ENCODE results near the gene GDF11.
A peak's percentile ranks its signal among the peaks of the same experiment; 100 is the strongest.
"Not testable (repeated sequence)": the region's sequence is repeated elsewhere in the genome, so short reads cannot be mapped to it uniquely, and the experiment has no call there.

The GDF11 gene

DNA sequence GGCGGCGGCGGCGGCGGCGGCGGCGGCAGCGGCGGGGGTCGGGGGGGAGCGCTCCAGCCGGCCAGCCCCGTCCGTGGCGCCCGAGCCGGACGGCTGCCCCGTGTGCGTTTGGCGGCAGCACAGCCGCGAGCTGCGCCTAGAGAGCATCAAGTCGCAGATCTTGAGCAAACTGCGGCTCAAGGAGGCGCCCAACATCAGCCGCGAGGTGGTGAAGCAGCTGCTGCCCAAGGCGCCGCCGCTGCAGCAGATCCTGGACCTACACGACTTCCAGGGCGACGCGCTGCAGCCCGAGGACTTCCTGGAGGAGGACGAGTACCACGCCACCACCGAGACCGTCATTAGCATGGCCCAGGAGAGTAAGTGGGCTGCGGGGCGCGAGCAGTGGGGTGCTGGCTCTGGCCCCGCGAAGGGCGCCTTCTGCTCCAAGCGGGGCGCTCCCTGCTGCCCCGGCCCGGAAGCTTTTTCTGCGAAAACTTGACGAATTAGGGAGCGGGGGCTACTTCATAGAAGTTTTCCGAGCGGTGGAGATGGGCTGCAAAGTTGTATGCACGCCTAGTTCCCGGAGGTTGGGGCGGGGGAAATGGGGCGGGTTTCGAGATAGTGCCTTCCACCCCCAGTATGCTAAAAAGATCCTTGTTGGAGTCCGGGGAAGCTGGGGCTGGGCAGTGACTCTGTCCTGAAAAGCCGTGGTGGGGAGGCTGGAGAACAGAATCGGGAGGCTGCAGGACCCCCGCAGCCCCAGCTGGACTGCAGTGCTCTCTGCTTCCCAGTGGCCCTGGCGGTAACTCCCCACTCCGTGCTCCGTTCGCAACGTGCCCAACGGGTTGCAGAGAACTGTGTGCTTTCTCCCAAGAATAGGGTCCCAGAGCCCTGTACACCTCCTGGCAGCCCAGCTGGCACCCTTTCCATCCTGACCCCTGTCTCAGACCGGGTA is 751 bp downstream of the GDF11 start:
- DNase-seq, result peak in 1 of 2 donors; percentile 32

DNA sequence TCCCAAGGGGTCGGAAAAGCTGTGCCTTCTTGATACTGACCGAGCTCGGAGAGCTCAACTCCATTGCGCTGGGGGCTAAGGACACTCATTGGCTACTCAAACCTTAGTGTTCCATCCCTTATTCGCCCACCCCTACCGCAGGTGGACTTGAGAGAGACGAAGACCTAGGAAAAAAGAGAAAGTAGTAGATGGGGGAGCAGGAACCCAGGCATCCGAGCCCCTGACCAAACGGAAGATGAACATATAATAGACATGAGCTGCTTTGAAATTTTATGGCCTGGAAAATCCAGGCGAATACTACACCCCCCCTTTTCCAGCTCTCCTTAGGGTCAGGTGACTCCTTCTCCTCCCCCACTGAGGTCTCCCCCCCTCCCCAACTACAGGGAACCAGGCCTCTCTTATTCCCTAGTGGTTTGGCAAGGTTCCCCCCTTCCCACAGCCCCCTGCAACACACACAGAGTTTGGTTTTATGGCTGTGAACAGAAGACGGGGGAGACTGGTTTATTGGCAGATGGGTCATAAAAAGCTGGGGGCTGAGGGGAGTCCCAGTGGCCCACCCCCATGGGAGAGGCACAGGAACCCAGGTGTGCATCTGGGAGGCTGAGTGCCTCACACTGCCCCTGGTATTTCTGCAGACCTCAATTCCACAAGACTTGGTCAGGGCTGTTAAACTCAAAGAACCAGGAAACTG is 1.6 kb downstream of the GDF11 start:
- no peak for DNase-seq

DNA sequence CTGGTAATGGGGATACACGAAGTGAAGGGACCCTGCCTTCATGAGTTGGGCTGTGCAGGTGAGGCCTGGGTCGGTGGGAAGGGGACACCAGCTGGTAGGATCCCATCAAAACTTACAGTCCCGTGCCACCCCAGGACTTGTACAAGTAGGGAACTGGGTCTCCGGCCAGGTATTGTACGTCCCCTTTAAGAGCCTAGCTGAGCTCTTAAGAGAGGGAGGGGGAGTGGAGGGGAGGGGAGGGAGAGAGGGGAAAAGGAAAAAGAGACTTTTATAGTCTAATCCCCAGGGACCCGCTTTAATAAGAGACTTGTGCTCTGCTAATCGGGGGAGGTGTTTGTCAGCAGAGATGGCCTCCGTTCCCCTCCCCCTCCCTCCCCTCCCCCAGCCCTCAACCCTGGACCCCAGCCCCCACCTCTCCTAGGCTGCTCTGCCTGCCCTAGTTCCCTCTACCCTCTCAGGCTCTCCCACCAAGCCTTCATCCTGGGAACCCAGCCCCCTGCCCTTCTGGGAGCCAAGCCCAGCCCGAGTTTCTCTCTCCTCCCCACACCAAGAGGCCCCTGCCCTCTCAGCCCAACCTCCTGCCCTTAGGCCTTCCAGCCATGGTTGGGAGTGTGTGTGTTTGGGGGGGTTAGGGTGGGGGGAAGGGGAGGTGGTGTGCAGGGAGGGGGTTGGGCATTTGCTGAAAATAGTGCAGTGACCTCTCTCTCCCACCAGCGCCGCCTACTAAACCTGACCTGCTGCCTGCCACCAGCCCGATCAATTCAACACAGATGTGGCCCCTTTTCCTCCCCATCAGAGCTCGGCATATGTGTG is 2.6 kb downstream of the GDF11 start:
- DNase-seq, result no peak

DNA sequence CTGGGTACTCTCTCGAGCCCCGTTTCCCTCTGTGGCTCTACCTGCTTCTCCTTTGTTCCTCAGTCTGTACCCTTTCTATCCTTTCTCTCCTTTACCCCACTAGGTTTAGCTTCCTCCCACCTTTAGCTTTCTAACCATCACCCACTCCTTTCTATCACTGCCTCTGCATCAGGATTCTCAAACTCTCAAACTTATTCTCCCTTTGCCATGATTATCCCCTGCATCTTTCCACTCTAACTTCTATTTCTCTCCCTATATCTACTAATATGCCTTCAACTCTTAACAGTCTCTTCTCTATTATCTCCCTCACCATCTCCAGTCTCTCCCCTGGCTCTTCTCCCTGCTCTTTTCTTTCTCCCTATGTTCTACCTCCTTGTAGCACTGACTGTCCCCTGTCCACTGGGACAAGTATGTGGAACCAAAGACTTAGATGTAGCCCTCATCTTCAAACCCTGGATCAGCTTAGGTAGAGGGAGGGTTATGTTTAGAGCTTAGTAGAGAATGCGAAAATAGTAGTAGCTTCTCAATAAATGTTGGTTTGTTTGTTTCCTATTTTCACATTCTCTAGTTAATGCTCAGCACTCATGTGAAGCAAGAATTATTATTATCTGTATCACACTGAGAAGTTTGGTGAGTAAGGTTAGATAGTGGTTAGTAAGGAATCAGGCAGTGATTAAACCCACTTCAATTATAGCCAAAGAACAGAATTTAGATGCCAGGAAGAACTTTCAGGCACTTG is 3.4 kb downstream of the GDF11 start:
- DNase-seq, result no peak

DNA sequence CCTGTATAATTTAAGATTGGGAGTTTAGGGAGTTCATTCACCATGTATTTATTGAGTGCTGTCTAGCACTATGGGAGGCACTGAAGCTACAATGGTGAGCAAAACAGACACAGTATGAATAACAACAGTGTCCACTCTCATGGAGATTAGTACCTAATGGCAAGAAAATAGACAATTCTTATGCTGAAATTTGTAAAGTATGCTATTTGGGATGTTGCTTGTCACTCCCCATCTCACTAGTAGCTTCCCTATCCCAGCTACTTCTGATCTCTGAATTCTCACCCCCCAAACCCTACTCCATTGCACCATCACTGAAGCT is 4.0 kb downstream of the GDF11 start:
- no peak for DNase-seq

DNA sequence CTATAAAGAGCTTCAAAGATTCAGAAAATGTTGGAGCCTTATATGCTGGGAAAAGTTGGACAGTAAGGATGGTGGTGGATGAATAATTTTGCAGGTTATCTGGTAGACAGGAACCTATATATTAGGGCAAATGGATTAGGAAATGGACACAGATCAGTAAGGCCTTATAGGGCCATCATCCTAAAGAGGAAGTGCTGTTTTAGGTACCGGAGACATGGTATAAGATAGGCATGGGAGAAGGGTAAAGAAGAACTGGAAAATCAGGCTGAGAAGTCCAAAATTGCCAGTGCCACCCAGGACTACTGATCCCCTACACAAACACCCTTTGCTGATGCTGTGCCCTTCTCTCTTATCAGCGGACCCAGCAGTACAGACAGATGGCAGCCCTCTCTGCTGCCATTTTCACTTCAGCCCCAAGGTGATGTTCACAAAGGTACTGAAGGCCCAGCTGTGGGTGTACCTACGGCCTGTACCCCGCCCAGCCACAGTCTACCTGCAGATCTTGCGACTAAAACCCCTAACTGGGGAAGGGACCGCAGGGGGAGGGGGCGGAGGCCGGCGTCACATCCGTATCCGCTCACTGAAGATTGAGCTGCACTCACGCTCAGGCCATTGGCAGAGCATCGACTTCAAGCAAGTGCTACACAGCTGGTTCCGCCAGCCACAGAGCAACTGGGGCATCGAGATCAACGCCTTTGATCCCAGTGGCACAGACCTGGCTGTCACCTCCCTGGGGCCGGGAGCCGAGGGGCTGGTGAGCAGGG is 5.5 kb downstream of the GDF11 start:
- no peak for DNase-seq

DNA sequence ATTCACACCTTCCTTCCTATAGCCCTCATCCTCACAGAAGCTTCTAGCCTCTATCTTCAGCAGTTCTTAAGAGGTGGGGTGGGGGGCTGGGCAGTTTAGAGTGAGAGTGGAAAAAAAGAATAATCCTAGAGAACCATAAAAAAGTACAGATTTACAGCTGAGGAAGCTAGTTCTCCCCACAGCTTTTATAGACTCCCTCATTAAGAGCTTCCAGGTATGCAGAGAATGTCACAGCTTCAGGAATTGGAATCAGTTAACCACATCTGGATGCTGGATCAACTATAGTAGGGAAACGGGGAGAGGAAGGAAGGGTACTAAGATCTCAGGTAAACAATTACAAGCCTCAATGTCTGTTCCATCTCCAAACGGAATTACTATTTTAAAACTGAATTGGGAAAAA is 12.3 kb downstream of the GDF11 start:
- no peak for DNase-seq

DNA sequence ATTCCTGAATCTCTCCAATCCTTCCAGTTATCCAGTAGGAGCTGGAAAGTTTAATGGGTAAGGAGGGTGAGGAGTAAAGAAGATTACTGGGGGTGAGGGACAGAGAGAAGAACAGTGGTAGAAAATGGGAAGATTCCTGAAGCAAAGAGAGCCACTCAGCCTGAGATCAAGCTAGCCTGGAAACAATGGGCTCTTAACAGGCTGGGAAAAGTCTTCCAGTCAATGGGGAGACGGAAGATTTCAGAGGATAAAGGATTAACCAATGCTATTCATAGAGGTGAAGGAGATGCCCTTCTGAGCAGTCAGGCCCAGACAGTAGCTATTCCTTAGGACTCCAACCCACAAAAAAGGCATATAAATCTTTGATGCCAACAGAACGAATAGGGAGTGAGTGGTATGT is 14.8 kb downstream of the GDF11 start:
- no peak for DNase-seq

DNA sequence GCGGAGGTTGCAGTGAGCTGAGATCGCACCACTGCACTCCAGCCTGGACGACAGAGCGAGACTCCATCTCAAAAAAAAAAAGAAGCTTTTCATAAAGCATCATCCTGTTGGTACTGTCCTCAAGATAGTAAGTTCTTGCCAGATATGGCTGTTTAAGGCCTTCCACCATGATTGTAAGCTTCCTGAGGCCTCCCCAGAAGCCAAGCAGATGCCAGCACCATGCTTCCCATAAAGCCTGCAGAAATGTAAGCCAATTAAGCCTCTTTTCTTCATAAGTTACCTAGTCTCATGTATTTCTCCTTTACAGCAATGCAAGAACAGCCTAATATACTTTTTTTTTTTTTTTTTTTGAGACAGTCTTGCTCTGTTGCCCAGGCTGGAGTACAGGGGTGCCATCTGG is 15.7 kb downstream of the GDF11 start:
- not testable (repeated sequence) for DNase-seq

DNA sequence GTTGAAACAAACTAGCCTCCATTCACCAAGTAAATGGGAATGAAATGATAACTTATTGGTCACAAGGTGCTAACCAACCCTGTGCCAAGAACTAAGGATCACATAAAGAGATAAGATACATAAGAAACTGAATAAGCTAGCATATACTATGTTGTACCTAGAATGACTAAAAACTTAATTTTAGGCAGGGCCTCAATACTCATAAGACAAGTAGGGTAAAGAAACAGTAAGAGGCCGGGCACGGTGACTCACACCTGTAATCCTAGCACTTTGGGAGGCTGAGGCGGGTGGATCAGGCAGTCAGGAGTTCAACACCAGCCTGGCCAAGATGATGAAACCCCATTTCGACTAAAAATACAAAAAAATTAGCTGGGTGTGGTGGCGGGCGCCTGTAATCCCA is 17.7 kb downstream of the GDF11 start:
- DNase-seq, result no peak

DNA sequence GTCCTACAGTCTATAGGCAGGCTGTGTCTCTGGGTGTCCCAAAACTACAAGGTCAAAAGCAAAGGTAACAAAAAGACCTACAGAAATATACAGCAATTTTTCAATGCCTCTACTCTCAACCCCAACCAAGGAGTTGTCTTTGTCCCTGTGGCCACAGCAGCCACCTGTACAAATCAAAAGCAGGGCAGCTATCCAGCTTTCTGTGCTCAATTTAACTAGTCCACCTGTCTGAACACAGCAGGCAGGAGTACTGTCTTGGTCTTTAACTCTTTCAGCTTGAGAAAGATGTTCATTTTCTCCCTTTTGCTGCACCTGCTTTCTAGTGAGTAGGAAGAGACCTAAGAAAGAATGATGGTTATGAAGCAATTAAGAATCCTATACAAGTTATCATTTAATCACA is 19.7 kb downstream of the GDF11 start:
- DNase-seq, result no peak

DNA sequence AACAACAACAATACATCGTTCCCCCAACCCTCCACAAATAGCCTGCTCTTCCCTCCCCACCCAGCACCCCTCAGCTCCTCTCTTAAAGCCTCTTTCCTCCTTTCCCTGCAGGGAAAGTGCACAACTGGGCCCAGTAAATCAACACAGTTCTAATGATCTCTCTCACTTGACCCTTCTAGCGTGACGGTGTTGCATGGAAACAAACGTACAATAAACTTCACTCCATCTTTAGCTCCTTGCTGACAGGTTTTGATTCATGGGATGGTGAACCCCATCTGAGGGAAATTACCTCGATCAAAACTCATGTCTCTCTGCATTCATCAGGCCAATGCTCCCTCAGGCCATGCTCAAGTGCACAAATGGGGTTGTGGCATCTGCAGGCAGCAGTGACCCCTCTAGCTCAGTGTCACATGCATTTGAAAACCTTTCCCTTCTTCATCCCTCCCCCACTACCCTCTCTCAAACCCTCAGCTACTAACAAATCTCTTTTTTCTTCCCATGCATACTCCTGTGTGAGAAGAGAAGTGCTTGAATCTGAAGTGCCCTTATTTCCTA is 22.9 kb downstream of the GDF11 start:
- no peak for DNase-seq

DNA sequence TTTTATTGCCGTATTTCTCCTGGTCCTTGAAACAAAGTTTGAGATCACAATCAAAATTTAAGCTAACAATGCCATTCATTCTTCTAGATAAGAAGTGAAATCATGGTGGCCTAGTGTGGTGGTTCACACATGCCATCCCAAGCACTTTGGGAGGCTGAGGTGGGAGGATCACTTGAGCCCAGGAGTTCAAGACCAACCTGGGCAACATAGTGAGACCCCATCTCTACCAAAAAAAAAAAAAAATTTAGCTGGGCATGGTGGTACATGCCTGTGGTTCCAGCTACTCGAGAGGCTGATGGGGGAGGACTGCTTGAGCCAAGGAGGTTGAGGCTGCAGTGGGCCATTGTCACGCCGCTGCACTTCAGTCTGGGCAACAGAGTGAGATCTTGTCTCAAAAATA is 24.2 kb downstream of the GDF11 start:
- DNase-seq, result no peak

DNA sequence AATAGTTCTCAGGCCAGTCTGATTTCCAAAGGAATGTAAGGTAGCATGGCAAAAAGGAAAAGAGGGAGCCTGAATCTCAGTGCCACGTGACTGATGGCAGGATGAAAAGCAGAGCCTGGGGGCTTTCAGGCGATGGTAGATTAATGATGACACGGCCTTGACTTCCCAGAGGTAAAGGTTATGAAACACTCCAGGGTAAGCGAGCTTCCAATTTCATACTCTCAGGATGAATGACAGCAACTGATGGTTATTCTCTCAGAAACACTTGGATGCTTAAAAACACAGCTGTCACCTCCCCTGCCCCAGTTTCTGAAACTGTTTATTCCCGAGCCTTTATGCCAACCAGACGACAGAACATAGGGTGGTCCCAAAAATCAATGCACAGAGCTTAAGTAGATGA is 28.8 kb downstream of the GDF11 start:
- DNase-seq, result no peak

DNA sequence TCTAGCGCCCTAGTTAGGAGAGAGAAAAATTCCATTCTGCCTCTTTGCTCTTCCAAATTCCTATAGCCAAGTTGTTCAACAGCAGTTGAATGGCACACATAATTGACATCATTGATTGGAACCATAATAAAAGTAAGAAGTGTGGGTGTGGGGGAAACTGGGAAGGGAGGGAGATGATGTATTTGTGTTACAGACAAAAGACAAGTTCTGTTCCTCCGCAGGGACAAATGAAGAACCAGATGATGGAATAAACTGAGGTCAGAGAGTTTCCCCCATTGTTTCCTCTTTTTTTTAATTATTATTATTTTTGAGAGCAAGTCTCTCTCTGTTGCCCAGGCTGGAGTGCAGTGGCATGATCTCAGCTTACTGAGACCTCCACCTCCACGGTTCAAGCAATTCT is 34.9 kb downstream of the GDF11 start:
- DNase-seq, result no peak

DNA sequence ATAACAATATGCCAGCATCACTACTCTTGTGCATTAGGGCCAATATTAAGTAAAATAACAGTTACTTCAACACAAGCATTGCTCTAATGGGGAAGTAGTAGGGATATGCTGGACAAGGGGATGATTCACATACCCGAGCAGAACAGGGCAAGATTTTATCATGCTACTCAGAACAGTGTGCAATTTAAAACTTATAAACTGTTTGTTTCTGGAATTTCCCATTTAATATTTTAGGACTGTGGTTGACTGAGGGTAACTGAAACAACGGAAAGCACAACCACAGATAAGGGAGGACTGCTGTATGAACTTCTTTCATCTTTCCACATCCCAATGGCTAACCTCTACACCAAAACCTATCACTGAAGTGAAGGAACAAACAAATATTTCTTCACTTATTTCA is 37.8 kb downstream of the GDF11 start:
- no peak for DNase-seq

DNA sequence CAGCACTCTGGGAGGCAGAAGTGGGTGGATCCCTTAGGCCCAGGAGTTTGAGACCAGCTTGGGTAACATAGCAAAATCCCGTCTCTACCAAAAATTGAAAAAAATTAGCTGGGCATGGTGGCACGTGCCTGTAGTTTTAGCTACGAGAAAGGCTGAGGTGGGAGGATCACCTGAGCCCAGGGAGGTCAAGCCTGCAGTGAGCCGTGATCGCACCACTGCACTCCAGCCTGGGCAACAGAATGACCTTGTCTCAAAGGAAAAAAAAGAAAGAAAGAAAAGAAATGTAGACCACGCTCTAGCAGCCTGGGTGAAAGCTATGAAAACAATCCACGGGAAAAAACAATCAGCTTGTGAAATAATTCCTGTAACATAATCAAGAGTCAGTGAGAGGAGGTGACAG is 45.6 kb downstream of the GDF11 start:
- no peak for DNase-seq

DNA sequence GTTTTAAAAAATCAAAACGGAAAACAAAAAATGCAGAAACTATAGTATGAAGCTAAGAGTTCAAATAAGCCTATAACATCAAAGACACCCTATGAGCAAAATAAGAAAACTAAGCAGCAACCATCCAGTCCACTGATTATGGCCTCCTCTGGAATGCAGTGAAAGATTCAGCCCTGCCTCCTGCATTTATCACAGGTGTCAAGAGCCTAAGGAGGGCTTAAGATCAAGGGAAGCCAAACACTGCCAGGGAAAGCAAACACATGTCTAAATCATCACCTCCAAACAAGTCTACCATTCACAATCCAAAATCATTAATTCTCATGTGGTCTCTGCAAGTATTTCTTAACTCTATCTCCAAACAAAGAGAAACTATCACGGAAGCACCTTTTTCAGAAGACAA is 46.2 kb downstream of the GDF11 start:
- DNase-seq, result no peak

DNA sequence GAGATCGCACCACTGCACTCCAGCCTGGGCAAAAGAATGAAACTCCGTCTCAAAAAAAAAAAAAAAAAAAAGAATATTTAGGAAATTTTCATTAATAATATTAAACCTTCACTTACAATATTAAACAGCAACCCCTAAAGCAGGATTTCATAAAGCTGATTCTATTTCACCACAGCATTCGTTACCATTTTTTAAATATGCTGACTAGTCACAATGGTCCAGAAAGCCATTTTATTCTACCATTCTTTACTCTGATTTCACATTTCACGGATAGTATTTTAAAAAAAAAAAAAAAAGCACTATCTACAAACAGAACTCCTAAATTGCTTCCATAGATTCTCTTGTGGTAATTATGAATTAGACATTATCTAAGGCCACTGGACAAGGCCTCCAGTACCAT is 47.0 kb downstream of the GDF11 start:
- no peak for DNase-seq

DNA sequence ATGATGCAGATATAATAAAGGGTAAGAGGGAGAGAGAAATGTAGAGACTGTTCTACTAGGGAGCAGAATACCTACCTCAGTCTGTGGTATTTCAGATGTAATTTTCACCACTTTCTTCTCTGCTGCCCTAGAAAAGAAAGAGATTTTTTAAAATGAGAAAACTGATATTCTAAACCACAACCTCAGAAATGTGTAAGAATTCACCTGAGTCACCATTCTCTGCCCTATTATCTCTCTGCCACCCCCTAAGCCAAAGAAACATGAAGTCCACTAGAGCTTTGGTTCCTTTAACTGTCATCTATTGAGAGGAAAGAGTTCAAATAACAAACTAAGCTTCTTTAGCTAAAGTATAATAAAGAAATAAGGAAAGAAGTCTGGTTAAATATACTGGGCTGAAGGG is 53.0 kb downstream of the GDF11 start:
- DNase-seq, result no peak

DNA sequence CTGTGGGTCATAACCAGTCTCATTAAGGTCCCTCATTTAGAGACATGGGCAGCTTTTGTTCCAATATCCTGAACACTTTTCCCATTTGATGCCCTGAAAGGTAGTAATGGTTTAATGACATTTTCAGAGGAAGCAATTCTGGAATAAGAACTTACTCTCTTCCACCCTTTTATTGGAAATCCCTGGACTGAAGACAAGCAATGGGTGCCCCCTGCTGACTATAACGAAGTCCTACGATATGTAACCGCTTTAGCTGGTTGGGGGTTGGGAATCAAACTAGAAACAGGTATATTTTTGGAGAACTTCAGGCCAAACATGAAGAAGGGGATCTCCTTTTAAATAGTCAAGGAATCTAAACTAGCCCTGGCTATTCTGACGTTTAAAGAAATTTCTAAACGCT is 54.1 kb downstream of the GDF11 start:
- DNase-seq, result peak in 1 of 2 donors; percentile 38

DNA sequence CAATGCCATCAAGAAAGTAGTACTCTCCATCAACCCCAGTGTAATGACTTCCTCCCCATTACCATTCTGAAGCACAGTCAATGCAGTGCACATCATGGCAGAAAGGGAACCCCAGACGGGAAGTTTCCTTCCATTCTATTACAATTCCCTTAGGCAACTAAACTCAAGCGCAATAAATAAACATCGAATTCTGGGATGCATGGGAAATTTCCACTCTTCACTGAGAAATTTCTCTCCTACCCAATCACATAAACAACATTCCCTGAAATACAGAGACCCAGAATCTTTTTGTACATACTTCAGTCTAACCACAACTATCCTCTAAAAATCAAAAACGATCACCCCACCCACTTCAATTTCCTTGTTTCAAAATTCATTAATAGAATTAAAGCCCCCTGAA is 54.6 kb downstream of the GDF11 start:
- no peak for DNase-seq
